ENCODE measurements around the gene MAPK12. TPM values are rescaled to one million over a fixed set of nuclear protein-coding genes. Genes with fewer than 3 reads are reported as not detected.

Gene MAPK12
- total and polyA plus RNA-seq, 10 of the 15 experiments (the other 5 are each of a cell fraction or from before 2014, with no cell fraction given), result 1.1 to 38.9 (median 16.3) TPM

DNA sequence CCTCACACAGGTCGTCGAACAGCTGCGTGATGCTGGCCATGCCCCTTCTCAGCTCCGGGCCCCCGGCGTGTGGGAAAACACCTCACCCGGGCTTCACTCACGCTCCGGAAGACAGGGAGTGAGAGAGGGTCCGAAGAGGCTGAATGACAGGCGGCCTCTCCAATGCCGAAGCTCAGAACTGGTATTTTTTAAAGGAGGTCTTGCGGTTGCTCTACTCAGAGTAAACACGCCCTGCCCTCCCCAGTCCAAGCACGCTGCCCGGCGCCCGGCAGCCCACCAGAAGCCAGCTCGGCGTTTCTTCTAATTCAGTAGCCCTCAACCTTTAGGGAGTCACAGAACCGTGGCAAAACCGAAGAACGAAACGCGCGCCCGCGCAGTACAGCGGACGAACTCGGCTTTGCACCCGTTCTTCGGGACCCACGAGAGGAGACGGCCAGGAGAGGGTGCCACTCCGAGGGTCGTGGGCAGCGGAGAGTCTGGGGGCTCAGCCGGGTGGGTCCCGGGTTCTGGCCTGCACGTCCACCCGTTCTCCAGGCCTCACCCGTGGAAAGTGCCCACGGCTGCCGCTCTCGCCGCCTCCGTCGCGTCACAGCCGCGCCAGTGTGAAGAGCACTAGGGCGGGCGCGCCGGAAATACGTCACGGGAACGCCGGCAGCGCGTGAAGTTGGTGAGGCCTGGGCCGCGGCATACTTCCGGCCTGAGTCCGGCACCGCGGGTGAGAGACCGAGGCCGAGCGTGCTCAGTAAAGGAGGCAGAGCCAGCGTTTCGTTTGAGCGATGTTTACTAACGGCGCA, 16.9 kb downstream of the MAPK12 start, which contains the start of gene TUBGCP6 (continued):
- TF ChIP-seq CREM (IDR thresholded peaks at IDR 0.05; ENCODE audit: low read depth) (peak; percentile 100), EED (IDR thresholded peaks at IDR 0.05; ENCODE audit: low read depth) (no peak), BACH1 (IDR thresholded peaks at IDR 0.05; ENCODE audit: borderline replicate concordance) (peak; percentile 96), KAT2A (conservative IDR thresholded peaks at IDR 0.05; ENCODE audit: control insufficient read depth, low read depth, low read length) (no peak), WRNIP1 (IDR thresholded peaks at IDR 0.05; ENCODE audit: borderline replicate concordance, low read depth, low read length) (no peak), CBX3 (IDR thresholded peaks at IDR 0.05; ENCODE audit: borderline replicate concordance, low read depth) (no peak), FOS (IDR thresholded peaks at IDR 0.05; ENCODE audit: borderline replicate concordance, extremely low read depth, insufficient read length) (no peak), NR2C1 (IDR thresholded peaks at IDR 0.05) (peak; percentile 59; the same call in 1 of the 2 replicates), EZH2 (IDR thresholded peaks at IDR 0.05; ENCODE audit: borderline replicate concordance, control insufficient read depth, low read depth, low read length) (no peak), BMI1 (IDR thresholded peaks at IDR 0.05; ENCODE audit: borderline replicate concordance) (no peak), CBX5 (IDR thresholded peaks at IDR 0.05; ENCODE audit: low read depth) (no peak), HCFC1 (IDR thresholded peaks at IDR 0.05; ENCODE audit: low read length) (peak; percentile 87), IRF4 (IDR thresholded peaks at IDR 0.05; ENCODE audit: low read depth, low read length) (no peak)
- TF ChIP-seq, protein P1, sequence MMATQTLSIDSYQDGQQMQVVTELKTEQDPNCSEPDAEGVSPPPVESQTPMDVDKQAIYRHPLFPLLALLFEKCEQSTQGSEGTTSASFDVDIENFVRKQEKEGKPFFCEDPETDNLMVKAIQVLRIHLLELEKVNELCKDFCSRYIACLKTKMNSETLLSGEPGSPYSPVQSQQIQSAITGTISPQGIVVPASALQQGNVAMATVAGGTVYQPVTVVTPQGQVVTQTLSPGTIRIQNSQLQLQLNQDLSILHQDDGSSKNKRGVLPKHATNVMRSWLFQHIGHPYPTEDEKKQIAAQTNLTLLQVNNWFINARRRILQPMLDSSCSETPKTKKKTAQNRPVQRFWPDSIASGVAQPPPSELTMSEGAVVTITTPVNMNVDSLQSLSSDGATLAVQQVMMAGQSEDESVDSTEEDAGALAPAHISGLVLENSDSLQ (IDR thresholded peaks at IDR 0.05), result peak; percentile 98
- TF ChIP-seq, protein P2, sequence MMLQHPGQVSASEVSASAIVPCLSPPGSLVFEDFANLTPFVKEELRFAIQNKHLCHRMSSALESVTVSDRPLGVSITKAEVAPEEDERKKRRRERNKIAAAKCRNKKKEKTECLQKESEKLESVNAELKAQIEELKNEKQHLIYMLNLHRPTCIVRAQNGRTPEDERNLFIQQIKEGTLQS (IDR thresholded peaks at IDR 0.05; ENCODE audit: borderline replicate concordance, extremely low read depth, low read depth, low read length), result peak; percentile 86
- TF ChIP-seq, protein P3, sequence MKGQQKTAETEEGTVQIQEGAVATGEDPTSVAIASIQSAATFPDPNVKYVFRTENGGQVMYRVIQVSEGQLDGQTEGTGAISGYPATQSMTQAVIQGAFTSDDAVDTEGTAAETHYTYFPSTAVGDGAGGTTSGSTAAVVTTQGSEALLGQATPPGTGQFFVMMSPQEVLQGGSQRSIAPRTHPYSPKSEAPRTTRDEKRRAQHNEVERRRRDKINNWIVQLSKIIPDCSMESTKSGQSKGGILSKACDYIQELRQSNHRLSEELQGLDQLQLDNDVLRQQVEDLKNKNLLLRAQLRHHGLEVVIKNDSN (IDR thresholded peaks at IDR 0.05; ENCODE audit: borderline replicate concordance, extremely low read length, insufficient read depth, low read depth, low read length), result no peak
- TF ChIP-seq, protein P4, sequence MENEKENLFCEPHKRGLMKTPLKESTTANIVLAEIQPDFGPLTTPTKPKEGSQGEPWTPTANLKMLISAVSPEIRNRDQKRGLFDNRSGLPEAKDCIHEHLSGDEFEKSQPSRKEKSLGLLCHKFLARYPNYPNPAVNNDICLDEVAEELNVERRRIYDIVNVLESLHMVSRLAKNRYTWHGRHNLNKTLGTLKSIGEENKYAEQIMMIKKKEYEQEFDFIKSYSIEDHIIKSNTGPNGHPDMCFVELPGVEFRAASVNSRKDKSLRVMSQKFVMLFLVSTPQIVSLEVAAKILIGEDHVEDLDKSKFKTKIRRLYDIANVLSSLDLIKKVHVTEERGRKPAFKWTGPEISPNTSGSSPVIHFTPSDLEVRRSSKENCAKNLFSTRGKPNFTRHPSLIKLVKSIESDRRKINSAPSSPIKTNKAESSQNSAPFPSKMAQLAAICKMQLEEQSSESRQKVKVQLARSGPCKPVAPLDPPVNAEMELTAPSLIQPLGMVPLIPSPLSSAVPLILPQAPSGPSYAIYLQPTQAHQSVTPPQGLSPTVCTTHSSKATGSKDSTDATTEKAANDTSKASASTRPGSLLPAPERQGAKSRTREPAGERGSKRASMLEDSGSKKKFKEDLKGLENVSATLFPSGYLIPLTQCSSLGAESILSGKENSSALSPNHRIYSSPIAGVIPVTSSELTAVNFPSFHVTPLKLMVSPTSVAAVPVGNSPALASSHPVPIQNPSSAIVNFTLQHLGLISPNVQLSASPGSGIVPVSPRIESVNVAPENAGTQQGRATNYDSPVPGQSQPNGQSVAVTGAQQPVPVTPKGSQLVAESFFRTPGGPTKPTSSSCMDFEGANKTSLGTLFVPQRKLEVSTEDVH (IDR thresholded peaks at IDR 0.05; ENCODE audit: low read depth, partially characterized antibody), result peak; percentile 89
- TF ChIP-seq, protein P5, sequence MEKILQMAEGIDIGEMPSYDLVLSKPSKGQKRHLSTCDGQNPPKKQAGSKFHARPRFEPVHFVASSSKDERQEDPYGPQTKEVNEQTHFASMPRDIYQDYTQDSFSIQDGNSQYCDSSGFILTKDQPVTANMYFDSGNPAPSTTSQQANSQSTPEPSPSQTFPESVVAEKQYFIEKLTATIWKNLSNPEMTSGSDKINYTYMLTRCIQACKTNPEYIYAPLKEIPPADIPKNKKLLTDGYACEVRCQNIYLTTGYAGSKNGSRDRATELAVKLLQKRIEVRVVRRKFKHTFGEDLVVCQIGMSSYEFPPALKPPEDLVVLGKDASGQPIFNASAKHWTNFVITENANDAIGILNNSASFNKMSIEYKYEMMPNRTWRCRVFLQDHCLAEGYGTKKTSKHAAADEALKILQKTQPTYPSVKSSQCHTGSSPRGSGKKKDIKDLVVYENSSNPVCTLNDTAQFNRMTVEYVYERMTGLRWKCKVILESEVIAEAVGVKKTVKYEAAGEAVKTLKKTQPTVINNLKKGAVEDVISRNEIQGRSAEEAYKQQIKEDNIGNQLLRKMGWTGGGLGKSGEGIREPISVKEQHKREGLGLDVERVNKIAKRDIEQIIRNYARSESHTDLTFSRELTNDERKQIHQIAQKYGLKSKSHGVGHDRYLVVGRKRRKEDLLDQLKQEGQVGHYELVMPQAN (conservative IDR thresholded peaks at IDR 0.05), result peak; percentile 88
